HUES48 (cell line): ENCODE results near the gene COL4A2.
A peak's percentile ranks its signal among the peaks of the same experiment; 100 is the strongest.

ENCODE experiments used
- H3K27ac ChIP-seq: one replicate; pipeline ENCODE4 v1.7.0; 2013; ENCODE audit warnings: low read depth, low read length, inconsistent platforms
- H3K27me3 ChIP-seq: 2 replicates; pipeline ENCODE4 v1.6.1; 2013; ENCODE audit warnings: mild to moderate bottlenecking, low read length; ENCODE audit not compliant: control insufficient read depth, insufficient read depth
- H3K36me3 ChIP-seq: 2 replicates; pipeline ENCODE4 v1.6.1; 2013; ENCODE audit warnings: low read length; ENCODE audit not compliant: control insufficient read depth, insufficient read depth
- H3K4me1 ChIP-seq: 2 replicates; pipeline ENCODE4 v1.6.1; 2013; ENCODE audit warnings: mild to moderate bottlenecking, low read length; ENCODE audit not compliant: control insufficient read depth, insufficient read depth
- H3K4me3 ChIP-seq: 2 replicates; pipeline ENCODE4 v1.5.1; 2013; ENCODE audit warnings: mild to moderate bottlenecking, low read depth, low read length
- H3K9ac ChIP-seq: 2 replicates; pipeline ENCODE4 v1.6.1; 2013; ENCODE audit warnings: mild to moderate bottlenecking, low read depth, low read length, moderate library complexity
- H3K9me3 ChIP-seq: 2 replicates; pipeline ENCODE4 v1.6.1; 2013; ENCODE audit warnings: low read length; ENCODE audit not compliant: control insufficient read depth, insufficient read depth

The COL4A2 gene

DNA sequence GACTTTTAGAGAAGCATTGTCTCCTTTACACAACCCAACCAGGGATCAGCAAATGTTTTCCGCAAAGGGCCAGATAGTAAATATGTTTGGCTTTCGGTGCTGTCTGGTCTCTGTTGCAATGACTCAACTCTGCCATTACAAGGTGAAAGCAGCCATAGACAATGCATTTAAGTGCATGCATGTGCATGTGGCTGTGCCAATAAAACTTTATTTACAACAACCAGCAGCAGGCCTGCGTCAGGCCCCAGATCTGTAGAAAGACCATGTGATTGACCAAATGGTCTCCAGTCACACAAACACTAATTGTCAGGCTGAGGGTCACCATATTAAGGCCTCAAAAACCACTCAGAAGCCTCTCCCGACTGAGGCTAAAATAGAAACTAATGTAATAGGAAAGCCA is 246.3 kb downstream of the COL4A2 start:
- H3K9ac ChIP-seq = no peak overlapping the region
- H3K4me1 ChIP-seq = 0 out of 2 replicates have a peak, but pooled peaks cover 3% of the 10 kb centered on the region
- H3K9me3 ChIP-seq = no peaks in the 10 kb centered on the region
- H3K27ac ChIP-seq = no peak overlapping the region
- H3K4me3 ChIP-seq = no peak overlapping the region
- H3K36me3 ChIP-seq = no peaks in the 10 kb centered on the region
- no peaks in the 10 kb centered on the region for H3K27me3 ChIP-seq

- no peaks in the 10 kb centered on the region for H3K27me3 ChIP-seq
- H3K9ac ChIP-seq = no peak overlapping the region
- H3K4me1 ChIP-seq = 0 out of 2 replicates have a peak, but pooled peaks cover 1% of the 10 kb centered on the region
- no peak overlapping the region for H3K27ac ChIP-seq
- H3K36me3 ChIP-seq = no peaks in the 10 kb centered on the region; the same call in 1 of the 2 replicates
- H3K4me3 ChIP-seq = no peak overlapping the region
- H3K9me3 ChIP-seq = no peaks in the 10 kb centered on the region
These were observed 247.2 kb downstream of the COL4A2 start for GRCh38 chr13:110554227-110554836.

DNA sequence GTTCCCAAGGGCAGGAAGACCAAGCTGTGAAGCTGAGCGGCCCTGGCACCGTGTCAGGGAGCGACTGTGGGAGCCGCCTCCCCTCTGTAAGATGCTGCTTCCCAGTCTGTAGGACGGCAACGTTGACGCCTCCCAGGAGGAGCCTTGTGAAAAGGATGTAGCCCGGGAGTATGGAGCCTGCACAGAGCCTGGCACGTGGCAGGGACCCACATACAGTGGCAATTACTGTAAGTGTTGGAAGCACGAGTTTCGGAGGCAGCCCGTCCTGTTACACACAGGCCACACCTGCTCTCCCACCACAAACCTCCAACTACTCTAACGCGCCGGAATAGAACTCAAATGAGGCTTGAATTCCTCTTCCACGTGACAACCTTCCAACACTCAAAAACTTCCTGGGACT is 247.9 kb downstream of the COL4A2 start:
- Histone ChIP-seq H3K4me1 (peaks cover 7% of the 10 kb centered on the region), H3K27ac (no peak overlapping the region), H3K36me3 (no peaks in the 10 kb centered on the region; the same call in 1 of the 2 replicates), H3K9me3 (no peaks in the 10 kb centered on the region), H3K9ac (no peak overlapping the region), H3K27me3 (no peaks in the 10 kb centered on the region), H3K4me3 (no peak overlapping the region)

DNA sequence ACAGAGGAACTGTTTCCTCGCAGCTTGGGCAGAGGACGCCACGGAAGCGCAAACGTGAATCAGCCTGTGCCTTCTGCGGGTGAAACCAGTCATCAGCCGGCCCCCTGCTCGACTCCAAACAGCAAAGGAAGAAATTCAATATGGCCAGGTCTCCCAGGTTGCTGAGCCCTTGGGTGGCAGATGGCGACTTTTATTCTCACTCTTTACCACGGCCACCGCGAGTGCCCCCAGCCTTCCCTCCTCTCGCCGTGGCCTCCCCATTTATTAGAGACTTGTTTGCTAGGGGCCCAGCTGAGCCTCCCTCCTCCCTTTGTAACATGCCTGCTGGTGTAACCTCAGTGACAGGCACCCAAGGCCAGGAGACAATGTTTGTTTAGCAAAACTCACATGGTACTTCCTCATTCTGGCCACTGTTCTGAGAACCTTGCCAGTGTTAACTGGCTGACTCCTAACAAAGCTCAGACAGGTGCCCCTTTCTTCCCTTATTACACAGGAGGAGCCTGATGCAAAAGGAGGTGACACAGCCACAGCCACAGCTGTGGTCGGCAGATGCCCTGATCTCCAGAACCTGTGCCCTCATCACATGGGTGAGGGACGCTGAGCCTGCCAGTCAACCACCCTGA is 248.6 kb downstream of the COL4A2 start:
- no peak overlapping the region for H3K4me3 ChIP-seq
- H3K36me3 ChIP-seq = no peaks in the 10 kb centered on the region; the same call in 1 of the 2 replicates
- H3K27ac ChIP-seq = no peak overlapping the region
- H3K27me3 ChIP-seq = peaks cover 5% of the 10 kb centered on the region; the same call in 1 of the 2 replicates
- H3K9me3 ChIP-seq = no peaks in the 10 kb centered on the region
- no peak overlapping the region for H3K9ac ChIP-seq
- peaks cover 12% of the 10 kb centered on the region for H3K4me1 ChIP-seq

- Histone ChIP-seq H3K27ac (no peak overlapping the region), H3K4me3 (no peak overlapping the region), H3K36me3 (no peaks in the 10 kb centered on the region; the same call in 1 of the 2 replicates), H3K4me1 (peaks cover 12% of the 10 kb centered on the region), H3K27me3 (peaks cover 5% of the 10 kb centered on the region; the same call in 1 of the 2 replicates), H3K9me3 (no peaks in the 10 kb centered on the region), H3K9ac (no peak overlapping the region)
These were observed 249.1 kb downstream of the COL4A2 start for GRCh38 chr13:110556224-110556606.

DNA sequence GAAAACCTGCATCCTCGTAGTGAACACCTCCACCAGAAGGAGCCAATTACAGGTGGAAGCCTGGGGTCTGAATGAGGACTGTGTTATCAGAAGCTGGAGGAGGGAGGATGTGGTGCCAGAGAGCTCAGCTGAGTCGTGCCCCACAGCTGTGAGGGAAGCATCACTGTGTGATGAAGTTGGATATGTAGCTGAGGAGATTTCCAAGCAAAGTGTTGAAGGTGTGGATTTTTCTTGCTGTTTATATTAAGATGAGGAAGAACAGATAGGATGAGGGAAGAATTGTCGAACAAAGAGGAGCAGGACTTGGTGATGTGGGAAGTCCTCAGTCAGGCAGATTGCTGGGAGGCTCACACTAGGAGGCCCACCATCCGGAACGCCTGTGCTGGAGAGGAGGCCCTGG is 250.0 kb downstream of the COL4A2 start:
- Histone ChIP-seq H3K27me3 (peaks cover 5% of the 10 kb centered on the region; the same call in 1 of the 2 replicates), H3K36me3 (no peaks in the 10 kb centered on the region; the same call in 1 of the 2 replicates), H3K9ac (no peak overlapping the region), H3K27ac (no peak overlapping the region), H3K4me3 (no peak overlapping the region), H3K4me1 (peaks cover 12% of the 10 kb centered on the region), H3K9me3 (no peaks in the 10 kb centered on the region)

DNA sequence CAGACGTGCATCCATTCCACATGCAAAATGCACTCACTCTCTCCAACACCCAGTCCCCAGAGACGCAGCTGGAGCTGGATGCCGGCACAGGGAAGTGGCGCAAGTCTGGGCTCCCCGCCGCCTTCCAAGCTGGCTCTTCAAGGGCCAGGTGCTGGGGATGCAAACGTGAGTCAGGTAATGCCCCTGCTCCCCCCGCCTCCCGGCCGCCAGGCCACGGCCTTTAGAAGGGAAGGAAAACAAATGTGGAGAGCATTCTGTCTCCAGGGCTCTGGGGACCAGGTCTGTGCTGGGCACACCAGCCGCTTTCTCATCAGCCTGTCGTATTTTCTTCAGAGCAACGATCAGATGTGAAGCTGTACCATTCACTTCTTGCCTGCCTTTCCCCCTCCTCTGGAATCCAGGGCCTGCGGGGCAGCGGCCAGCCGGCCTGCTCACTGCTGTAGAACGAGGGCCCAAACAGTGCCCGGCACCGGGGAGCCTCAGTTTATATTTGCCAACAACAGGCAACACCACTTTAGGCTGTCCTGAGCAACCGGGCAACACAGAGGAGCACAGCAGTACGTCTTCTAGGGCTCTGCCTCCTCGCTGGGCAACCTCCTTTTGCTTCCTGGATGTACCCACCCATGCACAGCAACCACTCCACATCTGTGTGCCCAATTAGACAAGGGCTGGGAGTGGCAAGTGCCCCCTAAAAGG is 250.7 kb downstream of the COL4A2 start:
- Histone ChIP-seq H3K27ac (no peak overlapping the region), H3K4me1 (peaks cover 12% of the 10 kb centered on the region)

GRCh38 chr13:110559429-110559943 is 252.4 kb downstream of the COL4A2 start:
- H3K4me1 ChIP-seq = peaks cover 12% of the 10 kb centered on the region
- H3K27me3 ChIP-seq = peaks cover 12% of the 10 kb centered on the region; the same call in 1 of the 2 replicates
- H3K9me3 ChIP-seq = no peaks in the 10 kb centered on the region
- H3K36me3 ChIP-seq = no peaks in the 10 kb centered on the region; the same call in 1 of the 2 replicates
- H3K27ac ChIP-seq = no peak overlapping the region
- H3K9ac ChIP-seq = no peak overlapping the region
- no peak overlapping the region for H3K4me3 ChIP-seq

More for the DNA sequence above, 250.7 kb downstream of the COL4A2 start:
- no peak overlapping the region for H3K4me3 ChIP-seq
- no peak overlapping the region for H3K9ac ChIP-seq
- no peaks in the 10 kb centered on the region; the same call in 1 of the 2 replicates for H3K36me3 ChIP-seq
- H3K9me3 ChIP-seq = no peaks in the 10 kb centered on the region
- H3K27me3 ChIP-seq = peaks cover 9% of the 10 kb centered on the region; the same call in 1 of the 2 replicates

GRCh38 chr13:110559986-110560385 is 252.9 kb downstream of the COL4A2 start:
- Histone ChIP-seq H3K27me3 (peaks cover 12% of the 10 kb centered on the region; the same call in 1 of the 2 replicates), H3K4me3 (peak overlapping the region; percentile 76), H3K9ac (no peak overlapping the region), H3K36me3 (no peaks in the 10 kb centered on the region; the same call in 1 of the 2 replicates), H3K9me3 (no peaks in the 10 kb centered on the region), H3K27ac (no peak overlapping the region), H3K4me1 (peaks cover 12% of the 10 kb centered on the region)

GRCh38 chr13:110560601-110561343 is 253.7 kb downstream of the COL4A2 start:
- Histone ChIP-seq H3K9me3 (no peaks in the 10 kb centered on the region), H3K36me3 (no peaks in the 10 kb centered on the region; the same call in 1 of the 2 replicates), H3K27me3 (peaks cover 12% of the 10 kb centered on the region; the same call in 1 of the 2 replicates), H3K27ac (peak overlapping the region; percentile 60), H3K4me3 (peak overlapping the region; percentile 76), H3K9ac (peak overlapping the region; percentile 41), H3K4me1 (peaks cover 18% of the 10 kb centered on the region)
